Astrocyte of the hippocampus (primary cell): ENCODE data around the gene TRMT2A.

Experiments
- DNase-seq: peaks from one replicate; pipeline ENCODE4 v3.0.0; 2011; ENCODE audit warnings: low read depth, low spot score

The TRMT2A gene

DNA sequence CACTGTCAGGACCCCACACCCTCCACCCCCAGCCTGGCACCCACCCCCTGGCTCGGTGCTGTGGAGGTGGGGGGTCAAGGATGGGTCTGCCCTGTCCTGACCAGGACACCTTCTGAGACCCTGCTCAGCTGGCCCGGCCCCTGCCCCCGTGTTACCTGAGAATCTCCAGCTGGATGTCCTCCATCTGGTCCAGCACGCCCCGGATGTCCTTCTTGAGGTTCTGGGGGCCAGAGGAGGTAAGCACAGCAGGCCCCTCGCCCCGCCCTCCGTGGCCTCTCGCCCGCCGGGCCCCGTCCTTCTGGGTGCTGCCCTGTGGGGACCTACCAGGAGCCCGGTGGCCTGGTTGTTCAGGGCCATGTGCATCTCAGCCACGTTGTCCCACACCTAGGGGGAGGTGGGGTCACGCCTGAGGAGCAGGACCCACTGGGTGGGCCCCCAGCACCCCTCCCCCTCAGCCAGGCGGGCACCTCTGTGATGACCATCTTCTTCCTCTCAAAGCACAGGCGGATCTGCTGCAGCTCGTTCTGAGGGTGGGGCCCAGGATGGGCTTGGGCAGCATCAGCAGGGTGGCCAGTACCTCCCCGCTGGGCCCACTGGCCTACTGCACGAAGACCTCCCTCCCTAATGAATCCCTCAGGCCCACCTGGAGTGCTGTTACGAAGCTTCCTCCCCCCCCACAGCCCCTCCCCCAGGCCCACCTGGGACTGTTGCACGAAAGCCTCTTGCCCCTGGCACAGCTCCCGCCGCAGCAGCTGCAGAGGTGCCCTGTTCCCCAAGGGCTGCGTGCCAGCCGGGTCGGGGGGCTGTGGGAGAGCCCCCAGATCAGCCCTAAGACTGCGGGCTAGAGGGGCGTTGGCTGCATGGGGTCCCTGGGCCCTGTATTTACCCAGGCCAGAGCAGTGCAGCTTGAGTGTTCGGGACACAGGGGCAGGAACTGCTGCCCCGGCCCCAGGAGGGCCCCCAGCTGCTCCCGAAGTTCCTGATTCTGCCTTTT lies 32.5 kb upstream of the TRMT2A start:
- DNase-seq: no peak

DNA sequence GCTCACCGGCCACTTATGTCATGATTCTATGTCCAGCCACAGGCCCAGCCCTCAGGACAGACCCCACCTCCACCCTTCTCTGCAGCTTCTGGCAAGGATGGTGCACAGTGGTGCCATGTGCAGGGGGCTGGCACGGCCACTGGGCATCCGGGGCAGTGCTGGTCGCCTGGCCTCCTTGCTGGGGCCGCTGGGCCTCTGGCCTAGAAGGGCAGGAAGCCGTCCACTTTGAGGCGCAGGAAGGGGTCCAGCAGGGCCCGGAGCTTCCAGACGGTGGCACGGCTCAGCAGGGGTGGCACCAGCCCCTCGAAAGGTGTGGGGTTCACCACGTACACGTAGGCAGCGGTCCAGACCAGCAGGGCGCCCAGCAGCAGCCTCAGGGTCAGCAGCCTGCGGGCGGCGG lies 31.4 kb upstream of the TRMT2A start:
- DNase-seq: no peak

GRCh38 chr22:20147237-20147988 lies 30.4 kb upstream of the TRMT2A start:
- DNase-seq: no peak

GRCh38 chr22:20146777-20147176 lies 29.8 kb upstream of the TRMT2A start:
- no peak for DNase-seq

GRCh38 chr22:20145832-20146223 lies 28.8 kb upstream of the TRMT2A start:
- DNase-seq: no peak

- no peak for DNase-seq
Measured at GRCh38 chr22:20145206-20145831, 28.3 kb upstream of the TRMT2A start.

DNA sequence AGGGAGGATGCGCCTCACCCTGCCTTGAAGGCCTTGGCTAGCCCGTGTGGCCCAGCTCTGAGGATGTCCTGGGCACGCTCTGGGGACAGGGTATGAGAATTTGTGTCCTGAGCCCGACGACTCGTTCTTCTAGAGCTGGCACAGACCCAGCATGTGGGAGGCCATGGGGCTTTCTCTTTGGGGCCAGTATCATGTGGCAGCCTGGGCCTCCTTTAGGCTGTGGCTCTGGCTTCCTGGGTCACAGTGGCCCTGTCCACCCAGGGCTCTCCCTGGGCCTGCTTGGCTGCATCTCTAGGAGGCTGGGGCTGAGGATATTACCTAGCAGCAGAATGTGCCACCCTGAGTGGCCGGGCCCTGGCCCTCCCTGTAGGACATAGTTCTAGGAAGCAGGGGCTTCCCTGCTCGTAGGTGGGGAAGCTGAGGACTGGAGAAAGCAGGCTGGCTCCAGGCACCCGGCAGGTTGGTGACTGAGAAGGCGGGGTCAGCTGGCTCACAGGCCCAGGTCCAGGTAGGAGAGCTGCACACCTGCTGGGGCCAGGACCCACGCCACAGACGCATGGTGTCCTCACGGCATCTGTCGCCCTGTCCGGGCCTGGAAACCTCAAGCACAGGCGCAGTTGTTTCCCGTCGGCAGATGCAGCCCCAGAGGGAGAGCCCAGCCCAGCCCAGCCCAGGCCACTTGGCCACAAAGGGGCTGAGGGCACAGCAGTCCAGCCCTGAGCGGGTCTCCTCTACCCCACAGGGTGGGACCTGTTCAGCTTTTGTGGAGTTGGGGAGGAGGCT lies 27.0 kb upstream of the TRMT2A start:
- no peak for DNase-seq

GRCh38 chr22:20142711-20143621 lies 25.9 kb upstream of the TRMT2A start:
- no peak for DNase-seq

DNA sequence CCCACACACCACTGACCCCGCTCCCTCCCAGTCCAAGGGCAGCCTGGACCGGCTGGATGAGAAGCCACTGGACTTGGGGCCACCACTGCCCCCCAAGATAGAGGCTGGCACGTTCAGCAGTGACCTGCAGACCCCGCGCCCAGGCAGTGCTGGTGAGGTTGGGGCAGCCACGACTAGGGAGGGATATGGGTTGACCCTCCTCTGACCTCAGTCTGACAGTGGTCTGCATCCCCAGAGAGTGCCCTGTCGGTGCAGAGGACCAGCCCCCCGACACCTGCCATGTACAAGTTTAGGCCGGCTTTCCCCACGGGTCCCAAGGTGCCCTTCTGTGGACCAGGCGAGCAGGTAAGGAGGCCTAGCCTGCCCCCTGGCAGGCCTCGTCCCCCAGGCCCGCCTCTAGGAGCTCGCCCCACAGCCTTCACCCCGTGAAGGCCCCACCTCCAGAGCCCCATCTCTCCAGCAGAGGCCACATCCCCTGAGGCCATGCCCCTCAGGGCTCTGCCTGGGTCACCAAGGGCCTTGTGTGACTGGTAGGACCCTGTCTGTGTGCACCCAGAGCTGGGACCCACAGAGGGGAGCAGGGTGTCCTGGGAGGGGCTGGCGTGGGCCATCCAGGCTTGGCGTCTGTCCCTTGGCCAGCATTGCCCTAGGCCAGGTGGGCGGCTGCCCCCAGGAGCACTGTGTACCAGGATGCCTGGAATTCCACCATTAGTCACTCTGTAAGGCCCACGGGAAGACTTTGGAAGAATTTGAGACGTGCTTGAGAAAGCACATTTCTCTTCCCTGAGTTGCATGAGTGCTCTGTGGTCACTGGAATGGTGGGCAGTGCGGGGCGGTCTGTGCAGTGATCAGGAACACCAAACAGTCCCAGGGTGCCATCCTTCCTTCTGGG lies 24.4 kb upstream of the TRMT2A start:
- peak; percentile 91 for DNase-seq

- DNase-seq: no peak
Measured at GRCh38 chr22:20140521-20140964, 23.5 kb upstream of the TRMT2A start.

GRCh38 chr22:20140107-20140445 lies 23.1 kb upstream of the TRMT2A start:
- DNase-seq: no peak

DNA sequence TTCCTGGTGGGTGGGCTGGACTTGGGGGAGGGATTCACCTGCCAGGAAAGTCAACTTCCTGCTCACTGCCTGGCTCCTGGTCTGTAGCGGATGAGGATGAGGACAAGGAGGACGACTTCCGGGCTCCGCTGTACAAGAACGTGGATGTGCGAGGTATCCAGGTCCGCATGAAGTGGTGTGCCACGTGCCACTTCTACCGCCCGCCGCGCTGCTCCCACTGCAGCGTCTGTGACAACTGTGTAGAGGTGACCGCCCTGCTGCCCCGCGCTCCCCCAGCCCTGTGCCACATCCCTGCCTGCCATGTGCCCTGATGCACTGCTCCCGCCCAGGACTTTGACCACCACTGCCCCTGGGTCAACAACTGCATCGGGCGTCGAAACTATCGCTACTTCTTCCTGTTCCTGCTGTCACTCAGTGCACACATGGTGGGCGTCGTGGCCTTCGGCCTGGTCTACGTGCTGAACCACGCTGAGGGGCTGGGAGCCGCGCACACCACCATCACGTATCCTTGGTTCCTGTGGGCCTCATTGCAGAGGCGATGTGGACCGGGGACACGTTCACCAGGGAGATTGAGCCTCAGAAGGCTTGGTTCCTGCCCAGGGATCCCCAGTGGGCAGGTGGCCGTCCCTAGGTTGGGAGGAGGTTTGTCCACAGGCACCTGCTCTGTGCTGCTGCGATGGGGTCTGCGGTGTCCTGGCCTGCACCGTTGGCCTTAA lies 22.5 kb upstream of the TRMT2A start:
- no peak for DNase-seq

GRCh38 chr22:20138868-20139267 lies 21.8 kb upstream of the TRMT2A start:
- DNase-seq: no peak

- peak; percentile 41 for DNase-seq
Measured at GRCh38 chr22:20138417-20138738, 21.4 kb upstream of the TRMT2A start.

DNA sequence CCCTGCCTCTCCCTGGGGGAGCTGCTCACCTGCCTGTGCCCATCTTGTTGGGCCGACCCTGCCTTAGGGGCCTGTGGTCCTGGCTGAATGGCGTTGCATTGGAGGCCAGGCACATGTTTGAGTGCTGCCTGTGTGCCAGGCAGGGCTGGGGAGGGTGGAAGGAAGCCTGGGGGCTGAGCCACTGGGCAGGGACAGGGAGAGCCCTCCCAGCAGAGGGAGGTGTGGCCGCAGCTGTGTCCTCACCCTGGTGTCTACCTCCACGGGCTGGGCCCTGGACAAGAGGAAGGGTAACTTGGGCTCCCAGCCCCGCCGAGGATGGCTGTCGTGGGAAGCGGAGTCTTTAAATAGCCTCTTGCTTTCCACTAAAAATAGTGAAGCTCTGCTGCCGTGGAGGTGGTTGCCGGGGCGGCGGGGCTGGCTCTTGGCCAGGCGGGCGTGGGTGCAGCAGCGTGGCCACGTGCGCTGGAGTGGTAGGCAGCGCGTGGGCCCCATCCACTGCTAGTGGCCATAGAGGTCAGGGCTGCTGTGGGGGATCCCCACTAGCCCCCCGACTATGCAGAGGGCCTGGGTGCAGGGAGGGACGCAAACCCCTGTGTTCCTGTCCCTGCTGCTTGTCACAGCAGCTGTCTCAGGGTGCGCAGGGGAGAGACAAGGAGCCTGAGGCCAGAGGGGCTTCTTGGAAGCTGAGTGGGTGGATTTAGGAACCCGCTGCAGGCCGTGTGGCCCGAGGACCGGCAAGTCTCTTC lies 20.8 kb upstream of the TRMT2A start:
- DNase-seq: peak; percentile 32

- no peak for DNase-seq
Measured at GRCh38 chr22:20137113-20137512, 20.1 kb upstream of the TRMT2A start.

- no peak for DNase-seq
Measured at GRCh38 chr22:20136603-20136873, 19.5 kb upstream of the TRMT2A start.

- DNase-seq: no peak
Measured at GRCh38 chr22:20135806-20136602, 19.0 kb upstream of the TRMT2A start.
